DMS114 treated with DMSO at 0.1 percent for 48 hours (cell line): ENCODE results near the gene HLA-B.
A peak's percentile ranks its signal among the peaks of the same experiment; 100 is the strongest.
"Not testable (repeated sequence)": the region's sequence is repeated elsewhere in the genome, so short reads cannot be mapped to it uniquely, and the experiment has no call there.

ENCODE experiments used
- DNase-seq: peaks from one replicate; lab custom pipeline; 2025; ENCODE audit not compliant: unreplicated experiment; lab: John Stamatoyannopoulos, UW

The HLA-B gene

GRCh38 chr6:31356946-31357466 is at the start of gene HLA-B:
Gene HLA-B, minus strand, starts transcription at chr6:31357179. Its CDS starts 21 bp downstream, at chr6:31357158.
- peak; percentile 85 for DNase-seq

GRCh38 chr6:31405996-31406395 is 49.0 kb upstream of the HLA-B start:
- DNase-seq = no peak

GRCh38 chr6:31404061-31404364 is 47.0 kb upstream of the HLA-B start:
- not testable (repeated sequence) for DNase-seq

GRCh38 chr6:31403283-31404060 is 46.5 kb upstream of the HLA-B start, which contains the start of gene MICA:
Gene MICA, plus strand, starts transcription at chr6:31403595. Its CDS starts 38 bp downstream, at chr6:31403633.
- DNase-seq = peak; percentile 89

- peak; percentile 43 for DNase-seq
These were observed 45.6 kb upstream of the HLA-B start for GRCh38 chr6:31402324-31403282.

- no peak for DNase-seq
These were observed 44.4 kb upstream of the HLA-B start for GRCh38 chr6:31401403-31401802.

GRCh38 chr6:31400467-31401289 is 43.7 kb upstream of the HLA-B start:
- peak; percentile 67 for DNase-seq

GRCh38 chr6:31399589-31400466 is 42.8 kb upstream of the HLA-B start:
- peak; percentile 92 for DNase-seq

- DNase-seq = no peak
These were observed 41.0 kb upstream of the HLA-B start for GRCh38 chr6:31397901-31398525.

- not testable (repeated sequence) for DNase-seq
These were observed 40.1 kb upstream of the HLA-B start for GRCh38 chr6:31397153-31397499.

- DNase-seq = peak; percentile 73
These were observed 39.6 kb upstream of the HLA-B start for GRCh38 chr6:31396422-31397152.

- no peak for DNase-seq
These were observed 38.9 kb upstream of the HLA-B start for GRCh38 chr6:31395832-31396231.

GRCh38 chr6:31394381-31394780 is 37.4 kb upstream of the HLA-B start:
- DNase-seq = no peak

- DNase-seq = no peak
These were observed 37.0 kb upstream of the HLA-B start for GRCh38 chr6:31393932-31394331.

- not testable (repeated sequence) for DNase-seq
These were observed 32.8 kb upstream of the HLA-B start for GRCh38 chr6:31389802-31390132.

- not testable (repeated sequence) for DNase-seq
These were observed 32.2 kb upstream of the HLA-B start for GRCh38 chr6:31388916-31389801.

GRCh38 chr6:31386977-31387376 is 30.0 kb upstream of the HLA-B start:
- no peak for DNase-seq

- no peak for DNase-seq
These were observed 29.1 kb upstream of the HLA-B start for GRCh38 chr6:31386099-31386498.
